Upper lobe of left lung (tissue), 6 donors: ENCODE data around the gene TENM4. TPM values are rescaled to one million over a fixed set of nuclear protein-coding genes. Genes with fewer than 3 reads are reported as not detected.

ENCODE experiments used
- ATAC-seq, 2 donors: fragments of 200-7000 bp; cut with Tn5 transposase; one replicate each; pipeline ENCODE4 v1.9.1; 2022; ENCODE audit warnings: mild to moderate bottlenecking in 2 of 2, moderate library complexity in 2 of 2; ENCODE audit not compliant: low FRiP score in 2 of 2
- DNase-seq, 2 donors: peaks; one replicate each; pipeline ENCODE4 v3.0.0-alpha.2; 2019 to 2020
- H3K27ac ChIP-seq, 4 donors: fragments of 200-600 bp; sonication (generic); one replicate each; pipeline ENCODE4 v1.5.1; 2016 to 2019
- H3K27me3 ChIP-seq, 4 donors: fragments of 200-600 bp; sonication (generic); one replicate each; pipeline ENCODE4 v1.5.1; 2017 to 2019
- H3K36me3 ChIP-seq, 4 donors: fragments of 200-600 bp; sonication (generic); one replicate each; pipeline ENCODE4 v1.5.1; 2016 to 2019
- H3K4me1 ChIP-seq, 4 donors: fragments of 200-600 bp; sonication (generic); one replicate each; pipeline ENCODE4 v1.5.1; 2018 to 2019
- H3K4me3 ChIP-seq, 4 donors: fragments of 200-600 bp; sonication (generic); one replicate each; pipeline ENCODE4 v1.5.1; 2017 to 2019; ENCODE audit warnings: mild to moderate bottlenecking in 2 of 4, moderate library complexity in 1 of 4
- H3K9me3 ChIP-seq, 4 donors: fragments of 200-600 bp; sonication (generic); one replicate each; pipeline ENCODE4 v1.5.1; 2018 to 2019
- EP300 ChIP-seq, 4 donors: sonication (generic); formaldehyde crosslinking; IDR thresholded peaks; one replicate each; pipeline ENCODE4 v1.5.1; 2017; ENCODE audit warnings: antibody characterized with exemption in 4 of 4, control low read depth in 2 of 4
- POLR2A ChIP-seq, 4 donors: fragments of 450-650 bp; IDR thresholded peaks; one replicate each; pipeline ENCODE4 v1.5.1; 2016 to 2017; ENCODE audit warnings: antibody characterized with exemption in 4 of 4, mild to moderate bottlenecking in 2 of 4
- POLR2AphosphoS5 ChIP-seq, 2 donors: sonication (generic); formaldehyde crosslinking; IDR thresholded peaks; one replicate each; pipeline ENCODE4 v1.5.1; 2017; ENCODE audit warnings: antibody characterized with exemption in 2 of 2
- WGBS, 2 donors: methylation state at CpG; one replicate each; pipeline ENCODE4 v1.1.5; 2017 to 2018; 5-methylcytosine and 5-hydroxymethylcytosine counted together
- total RNA-seq, 6 donors: library from RNA; depleted of rRNA in 4 of 6; stranded (reverse); fragments of >200 nt in 4 of 6; gene quantifications; one replicate each; pipeline versions ENCODE4 v1.1.0 to v1.2.1, GENCODE V29; 2016 to 2021
- TF ChIP-seq, protein P1 (sequence below), 6 experiments: fragments of 450-650 bp in 4 of 6; fragments of 200-600 bp in 2 of 6; sonication (generic) in 2 of 6; IDR thresholded peaks; one replicate each; pipeline ENCODE4 v1.5.1; 2016 to 2019; ENCODE audit warnings: antibody characterized with exemption in 6 of 6
- donor health status: DM: no; HTN: no; CAD: no; lungs with moderate emphysema.
- donor health status: DM: no; HTN: yes; CAD: no; lungs with severe emphysema.

Gene TENM4
- total RNA-seq, 6 donors from 2014 or later: 0.11 to 20.0 (median 3.7) TPM

DNA sequence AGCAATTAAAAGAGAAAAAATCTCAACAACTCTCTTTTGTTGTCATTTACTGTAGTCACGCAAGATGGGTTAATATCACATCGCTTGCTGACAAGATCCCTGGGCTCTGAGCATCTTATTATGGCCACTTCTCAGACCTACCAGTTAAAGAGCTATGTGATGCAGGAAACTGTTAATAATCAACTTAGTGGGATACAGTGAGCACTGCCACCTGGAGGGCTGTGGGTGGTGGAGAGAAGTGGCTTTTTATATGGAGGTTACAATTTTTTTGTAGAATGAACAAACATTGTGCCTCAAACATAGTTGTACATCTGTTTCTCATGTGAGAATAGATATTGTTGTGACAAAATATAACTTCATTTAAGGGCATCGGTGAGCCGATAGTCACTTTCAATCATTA lies 181.0 kb downstream of the TENM4 start:
- WGBS, 2 donors: 88 to 97% methylated on average over 4 of the region's 4 CpGs
- DNase-seq: no peak
- no peaks in the 10 kb centered on the region for H3K4me1 ChIP-seq
- no peak for ATAC-seq
- no peaks in the 10 kb centered on the region for H3K36me3 ChIP-seq
- no peaks in the 10 kb centered on the region for H3K9me3 ChIP-seq
- H3K27me3 ChIP-seq: no peaks in the 10 kb centered on the region
- no peak overlapping the region for H3K4me3 ChIP-seq
- TF ChIP-seq POLR2A (IDR thresholded peaks at IDR 0.05): no peak
- TF ChIP-seq EP300 (IDR thresholded peaks at IDR 0.05): no peak
- TF ChIP-seq POLR2AphosphoS5 (IDR thresholded peaks at IDR 0.05): no peak
- H3K27ac ChIP-seq: no peak overlapping the region

DNA sequence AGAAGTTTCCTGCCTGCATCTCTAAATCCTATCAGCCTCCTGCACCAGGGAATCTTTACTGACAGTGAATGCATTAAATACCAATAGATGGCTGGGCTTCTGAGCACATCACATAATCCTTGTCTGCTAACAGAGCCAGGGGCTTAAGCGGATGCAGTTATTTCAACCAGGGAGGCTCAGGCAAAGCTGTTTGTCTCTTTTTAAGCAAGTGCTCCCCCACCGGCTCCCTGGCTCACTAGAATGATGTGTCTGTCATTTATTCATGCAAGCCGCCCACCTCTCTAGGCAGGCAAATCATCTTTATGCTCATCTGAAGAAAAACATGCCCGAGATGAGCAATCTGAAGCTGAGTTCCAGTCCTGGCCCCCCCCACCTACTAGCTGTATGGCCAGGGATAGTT lies 182.3 kb downstream of the TENM4 start:
- Histone ChIP-seq H3K9me3 (no peaks in the 10 kb centered on the region), H3K4me1 (no peaks in the 10 kb centered on the region), H3K4me3 (no peak overlapping the region), H3K27me3 (no peaks in the 10 kb centered on the region), H3K27ac (no peak overlapping the region), H3K36me3 (no peaks in the 10 kb centered on the region)
- ATAC-seq (no peak), DNase-seq (no peak)
- TF ChIP-seq POLR2AphosphoS5 (IDR thresholded peaks at IDR 0.05): no peak
- no peak for TF ChIP-seq EP300 (IDR thresholded peaks at IDR 0.05)
- no peak for TF ChIP-seq POLR2A (IDR thresholded peaks at IDR 0.05)
- TF ChIP-seq, protein P1, sequence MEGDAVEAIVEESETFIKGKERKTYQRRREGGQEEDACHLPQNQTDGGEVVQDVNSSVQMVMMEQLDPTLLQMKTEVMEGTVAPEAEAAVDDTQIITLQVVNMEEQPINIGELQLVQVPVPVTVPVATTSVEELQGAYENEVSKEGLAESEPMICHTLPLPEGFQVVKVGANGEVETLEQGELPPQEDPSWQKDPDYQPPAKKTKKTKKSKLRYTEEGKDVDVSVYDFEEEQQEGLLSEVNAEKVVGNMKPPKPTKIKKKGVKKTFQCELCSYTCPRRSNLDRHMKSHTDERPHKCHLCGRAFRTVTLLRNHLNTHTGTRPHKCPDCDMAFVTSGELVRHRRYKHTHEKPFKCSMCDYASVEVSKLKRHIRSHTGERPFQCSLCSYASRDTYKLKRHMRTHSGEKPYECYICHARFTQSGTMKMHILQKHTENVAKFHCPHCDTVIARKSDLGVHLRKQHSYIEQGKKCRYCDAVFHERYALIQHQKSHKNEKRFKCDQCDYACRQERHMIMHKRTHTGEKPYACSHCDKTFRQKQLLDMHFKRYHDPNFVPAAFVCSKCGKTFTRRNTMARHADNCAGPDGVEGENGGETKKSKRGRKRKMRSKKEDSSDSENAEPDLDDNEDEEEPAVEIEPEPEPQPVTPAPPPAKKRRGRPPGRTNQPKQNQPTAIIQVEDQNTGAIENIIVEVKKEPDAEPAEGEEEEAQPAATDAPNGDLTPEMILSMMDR (IDR thresholded peaks at IDR 0.05): no peak
- WGBS, 2 donors: 84 to 85% methylated on average over 4 of the region's 4 CpGs

GRCh38 chr11:79255965-79256364 lies 184.9 kb downstream of the TENM4 start:
- 89 to 94% methylated on average over 3 of the region's 3 CpGs for WGBS, 2 donors
- DNase-seq (no peak), ATAC-seq (no peak)
- TF ChIP-seq, protein P1 (IDR thresholded peaks at IDR 0.05): no peak
- TF ChIP-seq POLR2A (IDR thresholded peaks at IDR 0.05) (no peak), POLR2AphosphoS5 (IDR thresholded peaks at IDR 0.05) (no peak), EP300 (IDR thresholded peaks at IDR 0.05) (no peak)
- Histone ChIP-seq H3K4me3 (no peak overlapping the region), H3K9me3 (no peaks in the 10 kb centered on the region), H3K4me1 (no peaks in the 10 kb centered on the region), H3K27ac (no peak overlapping the region), H3K36me3 (no peaks in the 10 kb centered on the region), H3K27me3 (no peaks in the 10 kb centered on the region)

GRCh38 chr11:79253280-79253679 lies 187.6 kb downstream of the TENM4 start:
- 68 to 78% methylated on average over 8 of the region's 8 CpGs for WGBS, 2 donors
- H3K4me1 ChIP-seq: no peaks in the 10 kb centered on the region
- no peak for ATAC-seq
- H3K27ac ChIP-seq: no peak overlapping the region
- no peak for DNase-seq
- no peaks in the 10 kb centered on the region for H3K36me3 ChIP-seq
- TF ChIP-seq, protein P1 (IDR thresholded peaks at IDR 0.05): no peak
- TF ChIP-seq POLR2A (IDR thresholded peaks at IDR 0.05) (no peak), POLR2AphosphoS5 (IDR thresholded peaks at IDR 0.05) (no peak), EP300 (IDR thresholded peaks at IDR 0.05) (no peak)
- H3K4me3 ChIP-seq: no peak overlapping the region
- no peaks in the 10 kb centered on the region for H3K9me3 ChIP-seq
- no peaks in the 10 kb centered on the region for H3K27me3 ChIP-seq

- TF ChIP-seq POLR2A (IDR thresholded peaks at IDR 0.05): no peak
- TF ChIP-seq, protein P1 (IDR thresholded peaks at IDR 0.05): no peak
- 77 to 88% methylated on average over 5 of the region's 5 CpGs for WGBS, 2 donors
- Histone ChIP-seq H3K27me3 (no peaks in the 10 kb centered on the region), H3K4me3 (no peak overlapping the region), H3K4me1 (no peaks in the 10 kb centered on the region), H3K36me3 (no peaks in the 10 kb centered on the region), H3K27ac (no peak overlapping the region), H3K9me3 (no peaks in the 10 kb centered on the region)
- no peak for ATAC-seq
- DNase-seq: no peak
Measured at GRCh38 chr11:79249295-79249993, 191.4 kb downstream of the TENM4 start.
